GM13977 (cell line): ENCODE measurements around the gene DUSP9.

Experiments
- DNase-seq: peaks from one replicate; pipeline ENCODE4 v3.0.0; 2012; ENCODE audit warnings: low spot score
- in situ Hi-C: fragments of 300-500 bp; cut with MboI; formaldehyde crosslinking; loops from one replicate; pipeline ENCODE4 v1.12.0; 2022; ENCODE audit warnings: low sequenced_read_pairs, low pct_unique_long_range_greater_than_20kb, mixed read lengths, inconsistent platforms; ENCODE audit not compliant: unreplicated experiment
- TF ChIP-seq, protein P1 (sequence below): IDR thresholded peaks from 2 replicates; pipeline ENCODE4 v1.5.1; 2012; ENCODE audit warnings: mild to moderate bottlenecking, control low read depth; ENCODE audit not compliant: insufficient read depth; ENCODE audit errors: extremely low read depth, missing control alignments

DUSP9 gene

DNA sequence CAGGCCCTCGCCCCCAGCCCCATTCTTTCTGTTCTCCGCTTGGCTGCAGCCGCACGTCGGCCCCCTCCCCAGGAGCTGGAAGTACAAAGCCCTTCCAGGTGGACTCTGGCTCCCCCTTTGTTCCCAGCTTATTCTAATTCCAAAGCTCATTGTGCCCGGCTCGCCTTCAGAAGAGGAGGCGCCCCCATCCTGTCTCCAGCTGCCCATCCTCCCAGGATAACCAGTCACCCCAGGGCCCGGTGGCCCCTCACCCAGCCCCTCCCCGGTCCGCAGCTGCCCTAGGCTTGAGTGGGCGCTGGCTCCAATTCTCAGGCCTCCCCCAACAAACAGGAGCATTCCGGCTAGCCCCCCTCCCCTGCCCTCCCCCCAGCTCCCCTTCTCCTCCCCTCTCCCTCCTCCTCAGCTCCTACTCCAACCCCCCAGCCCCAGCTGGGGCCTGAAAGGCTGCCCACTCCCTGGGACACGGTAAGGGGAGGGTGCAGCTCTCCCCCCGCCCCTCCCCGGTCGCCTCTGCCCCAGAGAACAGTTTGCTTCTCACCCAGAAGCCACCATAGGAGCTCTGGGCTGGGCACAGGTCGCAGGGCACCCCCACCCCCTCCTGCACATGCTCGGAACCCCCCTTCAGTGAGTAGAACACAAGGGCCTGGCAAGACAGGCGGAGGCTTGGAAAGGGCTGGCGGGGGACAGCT, 37.6 kb downstream of the DUSP9 start:
- no peak for DNase-seq
- in situ Hi-C loops: no loop called here
- TF ChIP-seq, protein P1, sequence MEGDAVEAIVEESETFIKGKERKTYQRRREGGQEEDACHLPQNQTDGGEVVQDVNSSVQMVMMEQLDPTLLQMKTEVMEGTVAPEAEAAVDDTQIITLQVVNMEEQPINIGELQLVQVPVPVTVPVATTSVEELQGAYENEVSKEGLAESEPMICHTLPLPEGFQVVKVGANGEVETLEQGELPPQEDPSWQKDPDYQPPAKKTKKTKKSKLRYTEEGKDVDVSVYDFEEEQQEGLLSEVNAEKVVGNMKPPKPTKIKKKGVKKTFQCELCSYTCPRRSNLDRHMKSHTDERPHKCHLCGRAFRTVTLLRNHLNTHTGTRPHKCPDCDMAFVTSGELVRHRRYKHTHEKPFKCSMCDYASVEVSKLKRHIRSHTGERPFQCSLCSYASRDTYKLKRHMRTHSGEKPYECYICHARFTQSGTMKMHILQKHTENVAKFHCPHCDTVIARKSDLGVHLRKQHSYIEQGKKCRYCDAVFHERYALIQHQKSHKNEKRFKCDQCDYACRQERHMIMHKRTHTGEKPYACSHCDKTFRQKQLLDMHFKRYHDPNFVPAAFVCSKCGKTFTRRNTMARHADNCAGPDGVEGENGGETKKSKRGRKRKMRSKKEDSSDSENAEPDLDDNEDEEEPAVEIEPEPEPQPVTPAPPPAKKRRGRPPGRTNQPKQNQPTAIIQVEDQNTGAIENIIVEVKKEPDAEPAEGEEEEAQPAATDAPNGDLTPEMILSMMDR: no peak

DNA sequence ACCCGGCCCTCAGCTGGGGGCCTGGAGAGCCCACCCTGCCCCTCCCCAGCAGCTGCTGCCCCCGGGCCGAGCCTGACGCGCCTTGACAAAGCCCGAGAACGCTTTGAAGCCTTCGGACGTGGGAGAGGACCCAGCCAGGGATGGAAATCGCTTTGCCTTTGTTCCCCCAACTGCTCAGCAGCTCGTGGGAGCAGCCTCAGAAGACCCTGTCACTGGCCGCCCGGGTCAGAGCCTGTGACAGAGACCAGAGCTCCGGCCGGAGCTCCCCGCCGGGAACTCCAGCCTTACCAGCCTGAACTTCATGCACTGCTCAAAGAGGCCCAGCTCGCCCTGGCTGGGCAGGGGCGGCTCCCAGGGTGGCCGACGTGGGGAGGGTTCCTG, 38.1 kb downstream of the DUSP9 start:
- DNase-seq: no peak
- in situ Hi-C loops: no loop called here
- TF ChIP-seq, protein P1: no peak

DNA sequence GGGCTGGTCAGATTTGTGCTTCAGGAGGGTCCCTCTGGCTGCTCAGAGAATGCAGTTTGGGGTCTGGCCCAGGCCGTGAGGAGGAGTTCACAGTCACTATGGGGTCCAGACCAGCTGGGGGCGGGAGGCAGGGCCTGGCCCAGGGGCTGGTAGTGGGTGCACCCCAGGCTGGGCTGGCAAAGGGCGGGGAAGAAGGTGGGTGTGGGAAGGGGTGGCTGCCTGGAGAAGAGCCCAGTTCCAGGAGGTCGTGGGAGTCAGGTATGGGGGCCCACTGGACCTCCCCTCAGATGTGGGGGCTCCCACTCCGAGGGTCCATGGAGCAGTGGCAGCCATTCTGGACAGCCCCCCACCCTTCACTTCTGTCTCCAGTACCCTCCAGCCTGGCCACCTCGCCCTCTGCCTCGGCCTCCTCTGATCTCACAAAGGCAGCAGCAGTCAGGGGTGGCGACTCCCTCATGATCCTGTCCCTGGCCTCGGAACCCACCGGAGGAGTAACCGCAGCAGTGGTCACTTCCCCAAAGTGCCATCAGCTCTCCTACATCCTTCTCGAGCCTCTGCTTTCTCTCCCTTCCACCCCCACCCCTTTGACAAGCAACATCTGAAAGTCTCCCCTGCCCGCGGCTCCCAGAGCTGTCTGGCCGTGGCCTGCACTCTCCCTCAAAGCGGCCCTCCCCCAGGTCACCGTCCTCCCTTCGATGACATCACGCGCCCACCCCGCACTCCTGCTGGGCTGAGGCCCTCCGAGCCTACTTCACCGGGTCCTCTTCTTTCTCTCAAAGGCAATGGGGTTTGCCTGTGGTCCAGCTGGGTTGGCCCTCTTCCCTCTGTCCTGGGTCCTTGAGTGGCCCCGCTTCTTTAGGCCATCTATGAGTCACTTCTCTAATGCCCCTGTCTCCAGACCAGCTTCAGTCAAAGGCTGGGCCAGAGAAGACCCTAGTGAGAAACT, 39.0 kb downstream of the DUSP9 start:
- no peak for DNase-seq
- in situ Hi-C loops: no loop called here
- TF ChIP-seq, protein P1: no peak

DNA sequence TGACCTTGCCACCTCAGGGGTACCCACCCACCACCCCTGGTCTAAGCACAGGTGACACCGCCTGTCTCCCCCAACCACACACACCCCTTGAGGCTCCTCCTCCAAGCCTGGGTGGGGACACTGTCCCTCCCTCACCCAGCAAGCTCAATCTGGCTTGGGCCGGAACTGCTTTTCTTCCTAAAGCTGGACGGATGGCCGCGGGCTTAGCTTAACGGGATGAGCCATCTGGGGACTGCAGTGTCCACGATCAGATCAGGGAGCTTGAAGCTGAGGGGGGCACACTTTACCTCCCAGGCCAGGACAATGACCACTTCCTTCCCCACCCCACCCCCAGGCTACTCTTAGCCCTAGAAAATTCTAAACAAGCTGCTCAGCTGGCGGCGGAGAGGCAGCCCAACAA, 39.7 kb downstream of the DUSP9 start:
- TF ChIP-seq, protein P1: no peak
- in situ Hi-C loops: no loop called here
- no peak for DNase-seq

DNA sequence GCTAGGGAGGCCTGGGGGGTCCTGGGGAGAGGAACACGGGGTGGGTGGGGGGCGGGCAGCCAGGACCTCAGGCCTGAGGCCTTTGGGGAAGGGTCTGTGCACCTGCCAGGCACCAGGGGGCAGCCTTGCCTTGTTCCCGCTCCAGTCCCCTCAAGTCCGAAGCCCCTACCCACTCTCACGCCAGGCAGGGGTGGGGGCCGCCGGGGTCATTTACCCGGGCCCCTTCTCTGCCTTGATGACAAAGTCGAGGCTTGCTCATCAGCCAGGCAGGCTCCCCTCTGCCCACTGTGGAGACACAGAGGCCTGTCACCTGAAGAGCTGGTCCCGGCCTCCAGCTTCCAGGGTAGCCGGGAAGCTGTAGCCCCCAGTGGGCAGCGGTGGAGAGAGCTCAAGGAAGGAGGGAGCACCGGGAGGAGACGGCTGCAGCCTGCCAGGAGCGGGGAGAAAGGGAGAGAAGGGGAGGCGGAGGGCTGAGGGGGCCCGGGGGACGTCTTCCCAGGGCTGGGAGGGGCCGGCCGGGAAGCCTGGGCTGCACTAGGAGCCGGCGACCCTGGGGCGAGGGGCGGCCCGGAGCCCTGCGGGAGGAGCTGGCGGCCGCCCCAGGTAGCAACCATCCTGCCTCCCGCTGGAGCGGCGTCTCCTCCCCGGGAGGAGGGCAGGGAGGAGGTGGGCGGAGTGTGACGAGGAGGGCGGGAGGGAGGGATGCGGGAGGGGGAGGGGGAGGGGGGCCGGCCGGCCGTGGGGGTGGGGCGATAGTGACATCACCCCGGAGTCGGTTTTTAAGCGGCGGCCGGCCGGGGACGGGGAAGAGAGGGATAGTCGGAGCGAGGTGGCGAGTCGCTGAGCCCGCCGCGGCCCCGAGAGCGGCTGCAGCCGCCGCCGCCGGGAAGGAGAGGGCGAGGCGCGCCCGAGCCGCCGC, 40.4 kb downstream of the DUSP9 start, which contains the start of gene SLC6A8:
Gene SLC6A8, plus strand, starts transcription at position 806 of the 919 bp plus-strand sequence. CDS start 649 bp downstream, outside the sequence.
- peak; percentile 63 for DNase-seq
- TF ChIP-seq, protein P1: peak; percentile 50
- in situ Hi-C loops: no loop called here

DNA sequence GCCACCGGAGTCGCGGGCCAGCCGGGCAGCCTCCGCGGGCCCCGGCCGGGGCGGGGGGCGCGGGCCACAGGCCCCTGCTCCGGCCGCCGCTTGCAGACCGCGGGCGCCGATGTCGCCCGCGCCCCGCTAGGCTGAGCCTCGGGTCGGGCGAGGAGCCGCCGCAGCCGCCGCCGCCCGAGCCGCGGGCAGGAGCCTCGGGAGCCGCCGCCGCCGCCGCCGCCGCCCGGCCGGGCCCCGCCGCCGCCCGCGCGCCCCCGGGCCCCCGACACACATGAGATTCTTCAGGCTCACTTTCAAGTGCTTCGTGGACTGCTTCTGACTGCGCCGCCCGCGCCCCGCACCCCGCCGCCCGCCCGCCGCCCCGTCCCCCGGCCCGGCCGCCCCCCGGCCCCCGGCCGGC, 41.1 kb downstream of the DUSP9 start:
- no peak for DNase-seq
- TF ChIP-seq, protein P1: no peak
- in situ Hi-C loops: no loop called here
